Measurements from ENCODE around the gene PSMD4. TPM values are rescaled to one million over a fixed set of nuclear protein-coding genes. Genes with fewer than 3 reads are reported as not detected.

Gene PSMD4
- total RNA-seq, 6 donors from 2014 or later, result 102 to 132 (median 119) TPM

- no peak overlapping the region for H3K4me3 ChIP-seq
- DNase-seq, result peak in 1 of 2 donors; percentile 81
- H3K36me3 ChIP-seq, result peaks cover 21 to 30% (median 28%) of the 10 kb centered on the region in 4 donors
- no peak overlapping the region for H3K27ac ChIP-seq
- no peaks in the 10 kb centered on the region for H3K27me3 ChIP-seq
- no peak for TF ChIP-seq POLR2A (IDR thresholded peaks at IDR 0.05)
- peak; percentile 62 to 83 (median 80) for TF ChIP-seq CTCF (IDR thresholded peaks at IDR 0.05)
- TF ChIP-seq POLR2AphosphoS5 (IDR thresholded peaks at IDR 0.05), result no peak
- TF ChIP-seq EP300 (IDR thresholded peaks at IDR 0.05), result no peak
- no peaks in the 10 kb centered on the region for H3K9me3 ChIP-seq
- 62 to 66% methylated on average over 16 of the region's 16 CpGs for WGBS, 2 donors
- H3K4me1 ChIP-seq, result peaks cover 9 to 21% (median 12%) of the 10 kb centered on the region in 4 donors
- ATAC-seq (ENCODE audit: low FRiP score in 2 of 2), result peak; percentile 63 to 74
These were observed 2.7 kb upstream of the PSMD4 start for GRCh38 chr1:151251656-151252470.

- ATAC-seq (ENCODE audit: low FRiP score in 2 of 2) (no peak), DNase-seq (no peak)
- WGBS, 2 donors, result 34 to 41% methylated on average over 10 of the region's 10 CpGs
- H3K27me3 ChIP-seq, result no peaks in the 10 kb centered on the region
- peak overlapping the region; percentile 73 to 97 (median 84) for H3K4me3 ChIP-seq
- no peaks in the 10 kb centered on the region for H3K36me3 ChIP-seq
- no peak for TF ChIP-seq CTCF (IDR thresholded peaks at IDR 0.05)
- TF ChIP-seq POLR2AphosphoS5 (IDR thresholded peaks at IDR 0.05), result no peak
- no peak for TF ChIP-seq EP300 (IDR thresholded peaks at IDR 0.05)
- TF ChIP-seq POLR2A (IDR thresholded peaks at IDR 0.05), result no peak
- no peaks in the 10 kb centered on the region for H3K9me3 ChIP-seq
- peak overlapping the region; percentile 90 to 97 (median 92) for H3K27ac ChIP-seq
- H3K4me1 ChIP-seq, result peaks cover 12 to 26% (median 14%) of the 10 kb centered on the region in 4 donors
These were observed 847 bp downstream of the PSMD4 start for GRCh38 chr1:151255381-151255780.

- ATAC-seq (ENCODE audit: low FRiP score in 2 of 2) (no peak), DNase-seq (no peak)
- no peaks in the 10 kb centered on the region for H3K9me3 ChIP-seq
- peaks cover 12 to 21% (median 14%) of the 10 kb centered on the region in 4 donors for H3K4me1 ChIP-seq
- 85 to 86% methylated on average over 2 of the region's 2 CpGs for WGBS, 2 donors
- no peak overlapping the region for H3K27ac ChIP-seq
- H3K4me3 ChIP-seq, result no peak overlapping the region
- TF ChIP-seq POLR2A (IDR thresholded peaks at IDR 0.05) (no peak), POLR2AphosphoS5 (IDR thresholded peaks at IDR 0.05) (no peak), CTCF (IDR thresholded peaks at IDR 0.05) (no peak), EP300 (IDR thresholded peaks at IDR 0.05) (no peak)
- no peaks in the 10 kb centered on the region for H3K27me3 ChIP-seq
- peaks cover 7 to 25% (median 14%) of the 10 kb centered on the region in 4 donors for H3K36me3 ChIP-seq
These were observed 4.8 kb downstream of the PSMD4 start for GRCh38 chr1:151259351-151259750.

GRCh38 chr1:151265446-151266236, 11.1 kb downstream of the PSMD4 start:
- Histone ChIP-seq H3K36me3 (peaks cover 31 to 86% (median 66%) of the 10 kb centered on the region in 4 donors), H3K4me3 (no peak overlapping the region), H3K27me3 (no peaks in the 10 kb centered on the region), H3K9me3 (no peaks in the 10 kb centered on the region), H3K27ac (no peak overlapping the region), H3K4me1 (no peaks in the 10 kb centered on the region)
- 90 to 94% methylated on average over 14 of the region's 14 CpGs for WGBS, 2 donors
- TF ChIP-seq EP300 (IDR thresholded peaks at IDR 0.05) (no peak), POLR2A (IDR thresholded peaks at IDR 0.05) (no peak), POLR2AphosphoS5 (IDR thresholded peaks at IDR 0.05) (no peak), CTCF (IDR thresholded peaks at IDR 0.05) (no peak)
- no peak for DNase-seq
- peak in 1 of 2 donors; percentile 20 for ATAC-seq (ENCODE audit: low FRiP score in 2 of 2)

Data from upper lobe of left lung (tissue), 6 donors.